ENCODE data around the gene UBC. TPM values are rescaled to one million over a fixed set of nuclear protein-coding genes. Genes with fewer than 3 reads are reported as not detected.

Gene UBC
- polyA plus RNA-seq (2012; ENCODE audit: missing spikeins), result 929 TPM

DNA sequence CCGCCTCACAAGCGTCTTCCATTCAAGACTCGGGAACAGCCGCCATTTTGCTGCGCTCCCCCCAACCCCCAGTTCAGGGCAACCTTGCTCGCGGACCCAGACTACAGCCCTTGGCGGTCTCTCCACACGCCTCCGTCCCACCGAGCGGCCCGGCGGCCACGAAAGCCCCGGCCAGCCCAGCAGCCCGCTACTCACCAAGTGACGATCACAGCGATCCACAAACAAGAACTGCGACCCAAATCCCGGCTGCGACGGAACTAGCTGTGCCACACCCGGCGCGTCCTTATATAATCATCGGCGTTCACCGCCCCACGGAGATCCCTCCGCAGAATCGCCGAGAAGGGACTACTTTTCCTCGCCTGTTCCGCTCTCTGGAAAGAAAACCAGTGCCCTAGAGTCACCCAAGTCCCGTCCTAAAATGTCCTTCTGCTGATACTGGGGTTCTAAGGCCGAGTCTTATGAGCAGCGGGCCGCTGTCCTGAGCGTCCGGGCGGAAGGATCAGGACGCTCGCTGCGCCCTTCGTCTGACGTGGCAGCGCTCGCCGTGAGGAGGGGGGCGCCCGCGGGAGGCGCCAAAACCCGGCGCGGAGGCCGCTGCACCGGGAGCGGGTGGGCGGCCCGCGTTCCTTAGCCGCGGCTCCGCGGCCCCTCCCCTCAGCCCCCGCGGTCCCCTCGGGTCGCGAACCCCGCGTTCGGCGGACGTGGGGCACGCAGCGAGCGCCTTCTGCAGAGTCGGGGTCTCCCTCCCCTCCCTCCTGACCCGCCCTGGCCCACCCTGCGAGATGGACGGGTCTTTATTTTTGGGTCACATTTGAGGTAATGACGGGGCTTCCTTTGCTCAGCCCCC lies at the start of gene UBC:
Gene UBC (minus strand): TSS at position 259 of the 847 bp plus-strand sequence. CDS start 879 bp downstream, outside the sequence.
- TF ChIP-seq POLR2AphosphoS5 (IDR thresholded peaks at IDR 0.05; ENCODE audit: low read depth, low read length) (peak; percentile 100), TAF1 (IDR thresholded peaks at IDR 0.05; ENCODE audit: borderline replicate concordance, low read depth, low read length) (peak; percentile 97), POLR2A (IDR thresholded peaks at IDR 0.05; ENCODE audit: low read depth, low read length) (peak; percentile 100)
- peak; percentile 60 for DNase-seq (ENCODE audit: insufficient read length)
- no peak for FAIRE-seq

DNA sequence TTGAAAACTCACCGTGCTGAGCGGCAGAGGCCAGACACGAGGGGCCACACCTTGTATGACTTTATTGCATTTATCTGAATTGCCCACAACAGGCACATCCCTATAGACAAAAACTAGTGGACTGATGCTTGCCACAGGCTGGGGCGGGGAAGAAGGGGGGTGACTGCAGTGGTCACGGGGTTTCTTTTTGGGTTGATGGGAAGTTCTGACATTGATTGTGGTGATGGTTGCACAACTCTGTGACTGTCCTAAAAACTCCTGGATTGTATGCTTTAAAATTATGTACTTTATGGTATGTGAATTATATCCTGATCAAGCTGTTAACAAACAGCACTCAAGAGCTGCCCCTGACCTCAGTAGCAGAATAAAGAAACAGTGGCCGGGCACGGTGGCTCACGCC lies 48.8 kb upstream of the UBC start:
- TF ChIP-seq POLR2AphosphoS5 (IDR thresholded peaks at IDR 0.05; ENCODE audit: low read depth, low read length) (no peak), POLR2A (IDR thresholded peaks at IDR 0.05; ENCODE audit: low read depth, low read length) (no peak), TAF1 (IDR thresholded peaks at IDR 0.05; ENCODE audit: borderline replicate concordance, low read depth, low read length) (no peak)
- no peak for DNase-seq (ENCODE audit: insufficient read length)
- no peak for FAIRE-seq

DNA sequence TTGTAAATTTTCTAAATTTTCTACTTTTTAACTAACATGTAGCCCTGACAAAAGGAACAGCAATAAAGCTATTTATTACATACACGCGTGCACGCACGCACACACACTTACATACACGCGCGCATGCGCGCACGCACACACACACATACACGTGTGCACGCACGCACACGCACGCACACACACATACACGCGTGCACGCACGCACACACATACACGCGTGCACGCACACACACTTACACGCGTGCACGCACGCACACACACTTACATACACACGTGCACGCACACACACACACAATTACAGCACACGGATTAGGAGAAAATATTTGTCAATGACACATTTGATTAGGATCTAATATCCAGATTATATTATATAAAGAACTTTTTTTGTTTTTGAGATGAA lies 46.6 kb upstream of the UBC start:
- TF ChIP-seq TAF1 (IDR thresholded peaks at IDR 0.05; ENCODE audit: borderline replicate concordance, low read depth, low read length) (no peak), POLR2AphosphoS5 (IDR thresholded peaks at IDR 0.05; ENCODE audit: low read depth, low read length) (no peak), POLR2A (IDR thresholded peaks at IDR 0.05; ENCODE audit: low read depth, low read length) (no peak)
- FAIRE-seq, result no peak
- DNase-seq (ENCODE audit: insufficient read length), result no peak

DNA sequence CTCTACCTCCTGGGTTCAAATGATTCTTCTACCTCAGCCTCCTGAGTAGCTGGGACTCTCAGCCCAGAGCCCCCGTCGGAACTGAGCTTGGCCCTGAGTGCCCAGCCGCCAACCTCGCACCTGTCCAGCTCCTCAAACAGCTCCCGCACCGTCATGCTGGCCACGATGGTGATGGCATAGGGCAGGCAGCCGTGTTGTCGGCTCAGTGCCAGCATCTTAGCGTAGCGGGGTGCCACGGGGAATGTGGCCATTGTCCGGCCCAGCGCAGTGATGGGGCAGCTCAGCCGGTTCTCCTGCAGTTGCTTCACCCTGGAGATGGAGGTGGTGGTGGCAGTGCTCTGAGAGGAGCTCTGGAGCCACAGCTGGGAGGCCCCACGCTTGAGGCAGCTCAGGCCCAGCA lies 42.1 kb upstream of the UBC start:
- TF ChIP-seq POLR2A (IDR thresholded peaks at IDR 0.05; ENCODE audit: low read depth, low read length) (no peak), POLR2AphosphoS5 (IDR thresholded peaks at IDR 0.05; ENCODE audit: low read depth, low read length) (no peak), TAF1 (IDR thresholded peaks at IDR 0.05; ENCODE audit: borderline replicate concordance, low read depth, low read length) (no peak)
- no peak for DNase-seq (ENCODE audit: insufficient read length)
- FAIRE-seq, result no peak

DNA sequence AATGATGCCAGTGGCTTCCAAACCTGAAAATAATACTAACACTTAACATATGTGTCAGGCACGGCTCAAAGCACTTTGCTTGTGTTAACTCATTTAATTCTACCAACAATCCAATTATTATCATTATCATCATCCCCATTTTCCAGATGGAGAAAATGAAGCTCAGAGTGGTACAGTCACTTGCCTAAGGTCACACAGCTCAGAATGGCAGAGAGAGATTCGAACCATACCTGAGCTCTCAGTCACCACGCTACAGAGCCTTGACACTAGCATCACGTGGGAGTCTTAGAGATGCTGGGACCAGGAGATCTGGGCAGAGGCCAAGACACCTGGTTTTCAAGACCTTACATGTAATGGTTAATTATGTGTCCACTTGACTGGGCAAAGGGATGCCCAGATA lies 40.3 kb upstream of the UBC start:
- no peak for DNase-seq (ENCODE audit: insufficient read length)
- no peak for TF ChIP-seq POLR2AphosphoS5 (IDR thresholded peaks at IDR 0.05; ENCODE audit: low read depth, low read length)
- no peak for TF ChIP-seq POLR2A (IDR thresholded peaks at IDR 0.05; ENCODE audit: low read depth, low read length)
- TF ChIP-seq TAF1 (IDR thresholded peaks at IDR 0.05; ENCODE audit: borderline replicate concordance, low read depth, low read length), result no peak
- FAIRE-seq, result no peak

DNA sequence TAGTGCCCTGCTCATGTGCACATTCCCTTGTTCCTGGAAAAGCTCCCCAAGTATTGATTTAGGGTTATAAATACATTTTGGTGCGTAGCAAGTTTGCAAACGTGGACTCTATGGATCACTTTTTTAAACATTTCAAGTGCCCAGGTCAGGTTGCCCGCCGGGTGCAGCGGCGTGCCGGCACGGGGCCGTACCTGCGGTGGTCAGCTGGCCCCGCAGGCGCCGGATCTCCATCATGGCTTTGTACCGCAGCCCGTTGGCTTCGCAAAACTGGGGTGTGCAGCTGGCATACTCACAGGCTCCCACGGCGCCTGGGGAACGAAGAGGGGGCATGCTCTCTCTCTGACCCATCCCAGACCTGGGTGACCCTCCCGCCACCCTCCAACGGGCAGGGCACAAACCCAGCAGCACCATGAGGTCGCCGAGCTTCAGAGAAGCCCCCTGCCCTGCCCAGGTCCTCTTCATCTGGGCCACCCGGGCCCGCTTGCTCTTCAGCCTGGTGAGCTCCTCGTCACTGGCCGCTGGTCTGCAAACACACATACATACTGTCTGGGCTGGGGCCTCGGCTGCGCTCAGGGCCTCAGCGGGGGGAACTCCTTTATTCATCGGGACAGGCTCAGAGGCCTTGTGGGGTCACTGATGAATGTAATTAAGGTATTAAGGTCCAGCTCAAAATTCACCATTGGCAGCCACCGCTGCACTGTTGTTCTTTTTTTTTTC lies 39.4 kb upstream of the UBC start:
- TF ChIP-seq POLR2AphosphoS5 (IDR thresholded peaks at IDR 0.05; ENCODE audit: low read depth, low read length) (no peak), TAF1 (IDR thresholded peaks at IDR 0.05; ENCODE audit: borderline replicate concordance, low read depth, low read length) (no peak), POLR2A (IDR thresholded peaks at IDR 0.05; ENCODE audit: low read depth, low read length) (no peak)
- no peak for DNase-seq (ENCODE audit: insufficient read length)
- FAIRE-seq, result no peak

DNA sequence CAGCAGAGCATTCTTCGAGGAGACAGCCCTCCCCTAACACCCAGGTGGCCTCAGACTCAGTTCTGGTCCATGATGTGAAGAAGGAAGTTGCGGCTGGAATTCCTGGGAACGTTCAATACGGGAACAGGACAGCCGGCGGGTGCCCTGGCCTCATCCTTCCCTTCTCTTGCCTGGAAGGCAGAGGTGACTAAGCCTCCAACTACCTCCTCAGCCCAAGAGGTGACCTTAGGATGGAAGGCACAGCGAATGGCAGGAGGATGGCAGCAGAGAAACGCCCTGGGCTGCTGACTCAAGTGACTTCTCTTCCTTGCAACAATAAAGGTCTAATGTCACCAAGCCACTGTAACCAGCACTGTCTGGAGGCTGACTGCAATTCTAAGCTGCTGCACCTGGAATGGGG lies 38.4 kb upstream of the UBC start:
- DNase-seq (ENCODE audit: insufficient read length) (no peak), FAIRE-seq (no peak)
- TF ChIP-seq TAF1 (IDR thresholded peaks at IDR 0.05; ENCODE audit: borderline replicate concordance, low read depth, low read length), result no peak
- no peak for TF ChIP-seq POLR2A (IDR thresholded peaks at IDR 0.05; ENCODE audit: low read depth, low read length)
- no peak for TF ChIP-seq POLR2AphosphoS5 (IDR thresholded peaks at IDR 0.05; ENCODE audit: low read depth, low read length)

DNA sequence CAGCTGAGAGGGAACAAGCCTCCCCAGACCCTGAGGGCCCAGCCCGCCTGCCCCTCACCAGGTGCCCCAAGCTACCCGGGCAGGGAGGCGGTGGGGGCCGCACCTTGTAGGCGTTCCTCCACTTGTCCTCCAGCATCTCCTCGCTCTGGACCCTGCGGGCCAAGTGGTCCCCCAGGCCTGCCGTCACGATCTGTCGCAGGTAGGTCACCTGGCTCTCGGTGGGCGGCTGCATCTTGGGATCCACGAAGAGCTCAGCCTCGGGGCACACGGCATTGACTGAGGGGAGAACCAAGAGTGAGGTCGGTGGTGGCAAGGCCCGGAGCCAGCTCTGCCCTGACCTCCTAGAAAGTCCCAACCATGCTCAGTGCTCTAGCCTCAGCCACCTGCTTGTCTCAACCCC lies 37.8 kb upstream of the UBC start:
- DNase-seq (ENCODE audit: insufficient read length) (no peak), FAIRE-seq (no peak)
- TF ChIP-seq POLR2A (IDR thresholded peaks at IDR 0.05; ENCODE audit: low read depth, low read length) (no peak), POLR2AphosphoS5 (IDR thresholded peaks at IDR 0.05; ENCODE audit: low read depth, low read length) (no peak), TAF1 (IDR thresholded peaks at IDR 0.05; ENCODE audit: borderline replicate concordance, low read depth, low read length) (no peak)

DNA sequence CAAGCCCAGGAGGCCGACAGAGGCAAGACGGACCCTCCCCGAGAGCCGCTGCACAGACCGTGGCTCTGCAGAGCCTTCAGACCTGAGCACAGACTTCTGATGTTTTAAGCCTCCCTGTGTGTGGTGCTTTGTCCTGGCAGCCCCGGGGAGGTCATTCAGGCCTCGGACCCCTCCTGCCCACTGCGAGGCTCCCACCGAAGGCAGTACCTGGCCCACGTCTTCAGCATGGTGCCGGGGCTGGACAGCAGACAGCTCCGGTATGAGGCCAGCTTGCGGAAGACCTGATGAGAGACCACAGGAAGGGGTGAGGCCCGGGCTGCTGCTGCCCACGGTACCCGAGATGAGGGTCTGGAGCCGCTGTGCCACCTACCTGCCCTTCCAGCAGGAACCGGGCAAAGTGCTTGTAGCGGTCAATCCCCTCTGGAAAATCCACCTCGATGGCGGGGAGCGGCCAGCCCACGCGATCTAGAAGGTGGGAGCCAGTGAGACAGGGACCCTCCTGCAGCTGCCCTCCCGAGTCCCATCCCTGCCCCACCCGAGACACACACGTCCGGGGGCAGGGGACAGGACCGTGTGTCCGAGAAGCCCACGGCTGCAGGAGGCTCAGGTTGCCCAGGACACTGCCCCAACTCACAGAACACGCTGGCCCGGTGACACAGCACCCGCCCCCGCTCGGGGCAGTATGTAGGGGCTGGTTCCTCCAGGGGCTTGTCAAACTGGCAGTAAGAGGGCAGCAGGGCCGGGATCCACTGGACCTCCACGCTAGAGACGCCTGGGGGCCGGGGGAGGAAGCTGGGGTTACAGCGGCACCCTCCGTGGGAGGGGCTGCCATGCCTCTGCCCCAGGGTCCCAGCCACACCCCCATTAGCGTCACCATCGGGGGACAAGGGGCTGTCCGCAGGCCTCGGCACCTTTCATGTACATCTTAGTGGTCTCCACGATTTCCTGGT lies 35.6 kb upstream of the UBC start:
- DNase-seq (ENCODE audit: insufficient read length), result no peak
- no peak for FAIRE-seq
- TF ChIP-seq TAF1 (IDR thresholded peaks at IDR 0.05; ENCODE audit: borderline replicate concordance, low read depth, low read length), result no peak
- no peak for TF ChIP-seq POLR2A (IDR thresholded peaks at IDR 0.05; ENCODE audit: low read depth, low read length)
- TF ChIP-seq POLR2AphosphoS5 (IDR thresholded peaks at IDR 0.05; ENCODE audit: low read depth, low read length), result no peak

DNA sequence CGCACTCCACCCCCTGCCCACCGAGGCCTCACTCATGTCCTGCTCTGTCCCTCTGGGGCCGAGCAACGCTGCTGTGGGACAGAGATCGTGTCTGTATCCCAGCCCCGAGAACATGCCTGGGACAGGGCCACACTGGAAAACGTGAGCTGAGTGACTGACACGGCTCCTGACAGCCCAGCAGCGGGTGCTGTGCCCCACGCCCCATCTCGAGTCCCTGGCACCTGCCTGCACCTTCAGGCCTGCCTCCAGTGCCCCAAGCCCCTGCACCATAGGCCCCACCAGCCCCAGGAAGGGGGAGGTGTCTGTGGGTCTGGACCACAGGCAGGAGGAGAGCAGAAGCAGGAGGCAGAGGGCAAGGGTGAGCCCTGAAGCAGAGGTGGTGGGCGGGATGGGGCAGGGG lies 34.6 kb upstream of the UBC start:
- TF ChIP-seq TAF1 (IDR thresholded peaks at IDR 0.05; ENCODE audit: borderline replicate concordance, low read depth, low read length) (no peak), POLR2A (IDR thresholded peaks at IDR 0.05; ENCODE audit: low read depth, low read length) (no peak), POLR2AphosphoS5 (IDR thresholded peaks at IDR 0.05; ENCODE audit: low read depth, low read length) (no peak)
- DNase-seq (ENCODE audit: insufficient read length) (no peak), FAIRE-seq (no peak)
